ENCODE data around the gene C17orf58.
"Not testable (repeated sequence)": the region's sequence is repeated elsewhere in the genome, so short reads cannot be mapped to it uniquely, and the experiment has no call there.

Gene C17orf58

GRCh38 chr17:67960276-67960675 is 36.0 kb downstream of the C17orf58 start:
- not testable (repeated sequence) for DNase-seq (ENCODE audit: low spot score in 2 of 2); H3K4me3 Mint-ChIP-seq; ATAC-seq (ENCODE audit: low read depth); H3K4me1 Mint-ChIP-seq; H3K9me3 Mint-ChIP-seq; H3K27me3 Mint-ChIP-seq
- Mint-ChIP-seq H3K27ac (peak overlapping the region; percentile 68), H3K36me3 (peaks cover 14% of the 10 kb centered on the region)

DNA sequence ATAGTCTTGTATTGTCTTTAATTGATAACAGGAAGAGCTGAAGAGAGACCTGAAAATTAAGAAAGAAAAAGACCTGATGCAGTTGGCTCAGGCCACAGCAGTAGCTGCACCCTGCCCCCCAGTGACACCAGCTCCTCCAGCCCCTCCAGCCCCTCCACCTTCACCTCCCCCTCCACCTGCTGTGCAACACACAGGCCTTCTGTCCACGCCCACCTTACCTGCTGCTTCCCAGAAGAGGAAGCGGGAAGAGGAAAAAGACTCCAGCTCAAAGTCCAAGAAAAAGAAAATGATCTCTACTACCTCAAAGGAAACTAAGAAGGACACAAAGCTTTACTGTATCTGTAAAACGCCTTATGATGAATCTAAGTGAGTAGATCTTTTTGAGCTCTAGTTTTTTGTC is 36.8 kb downstream of the C17orf58 start:
- no peaks in the 10 kb centered on the region for H3K27me3 Mint-ChIP-seq
- H3K27ac Mint-ChIP-seq: peak overlapping the region; percentile 63
- no peak for ATAC-seq (ENCODE audit: low read depth)
- H3K4me1 Mint-ChIP-seq: peaks cover 3% of the 10 kb centered on the region
- DNase-seq (ENCODE audit: low spot score in 2 of 2): no peak
- peaks cover 10% of the 10 kb centered on the region for H3K36me3 Mint-ChIP-seq
- H3K9me3 Mint-ChIP-seq: no peaks in the 10 kb centered on the region
- H3K4me3 Mint-ChIP-seq: no peak overlapping the region

DNA sequence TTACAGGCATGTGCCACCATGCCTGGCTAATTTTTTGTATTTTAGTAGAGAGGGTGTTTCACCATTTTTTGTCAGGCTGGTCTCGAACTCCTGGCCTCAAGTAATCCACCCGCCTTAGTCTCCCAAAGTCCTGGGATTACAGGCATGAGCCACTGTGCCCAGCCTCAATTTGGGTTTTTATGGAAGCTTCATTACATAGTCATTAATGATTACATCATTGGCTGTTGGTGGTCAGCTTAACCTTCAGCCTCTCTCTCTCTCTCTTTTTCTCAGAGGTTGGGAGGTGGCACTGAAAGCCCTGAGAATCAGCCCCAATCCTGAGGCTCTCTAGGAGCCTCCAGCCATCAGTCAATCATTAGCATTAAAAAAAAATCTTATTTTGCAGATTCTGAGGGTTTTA is 45.3 kb downstream of the C17orf58 start:
- DNase-seq (ENCODE audit: low spot score in 2 of 2) (no peak), ATAC-seq (ENCODE audit: low read depth) (no peak)
- Mint-ChIP-seq H3K4me3 (no peak overlapping the region), H3K36me3 (peaks cover 19% of the 10 kb centered on the region), H3K27ac (no peak overlapping the region), H3K27me3 (no peaks in the 10 kb centered on the region), H3K4me1 (peaks cover under 1% of the 10 kb centered on the region), H3K9me3 (no peaks in the 10 kb centered on the region)

DNA sequence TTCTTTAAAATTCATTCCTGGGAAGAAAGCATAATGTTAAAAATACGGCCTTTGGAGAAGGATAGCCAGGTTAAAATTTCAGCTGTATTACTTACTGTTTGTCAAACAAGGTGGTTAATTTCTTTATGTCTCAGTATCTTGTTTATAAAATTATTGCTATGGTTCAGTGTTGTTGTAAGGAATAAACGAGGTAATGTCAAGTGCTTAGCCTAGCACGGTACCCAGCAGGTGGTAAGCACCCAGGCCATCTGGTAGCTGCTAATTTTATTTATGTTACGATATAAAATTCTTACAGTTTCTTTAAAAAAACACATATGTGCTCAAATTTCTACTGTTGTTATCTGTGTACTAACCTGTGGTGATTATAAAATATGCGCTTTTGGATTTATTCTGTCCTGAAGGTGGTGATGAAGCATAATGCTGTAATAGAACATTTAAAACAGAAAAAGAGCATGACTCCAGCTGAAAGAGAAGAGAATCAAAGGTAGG is 48.9 kb downstream of the C17orf58 start:
- Mint-ChIP-seq H3K27me3 (no peaks in the 10 kb centered on the region), H3K36me3 (peaks cover 30% of the 10 kb centered on the region), H3K9me3 (no peaks in the 10 kb centered on the region), H3K27ac (no peak overlapping the region), H3K4me3 (no peak overlapping the region), H3K4me1 (peaks cover 6% of the 10 kb centered on the region)
- no peak for DNase-seq (ENCODE audit: low spot score in 2 of 2)
- ATAC-seq (ENCODE audit: low read depth): no peak

DNA sequence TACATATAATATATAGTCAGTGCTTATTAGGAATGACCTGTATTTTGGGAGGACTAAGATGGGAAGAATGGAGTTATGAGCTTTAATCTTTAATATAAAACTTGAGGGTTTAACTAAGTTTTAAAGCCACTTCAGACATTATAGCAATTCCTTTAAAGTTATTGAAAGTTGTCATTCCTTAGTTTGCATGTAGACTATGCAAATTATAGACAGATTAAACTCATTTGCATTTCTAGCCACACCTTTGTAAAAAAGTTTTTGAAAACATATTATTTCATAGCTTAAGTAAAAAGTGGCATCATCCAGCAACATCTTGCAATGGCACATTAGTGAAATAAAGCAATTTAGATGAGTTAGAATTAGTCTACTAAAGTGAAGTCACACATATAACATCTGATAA is 49.8 kb downstream of the C17orf58 start:
- ATAC-seq (ENCODE audit: low read depth): no peak
- DNase-seq (ENCODE audit: low spot score in 2 of 2): no peak
- peaks cover 30% of the 10 kb centered on the region for H3K36me3 Mint-ChIP-seq
- H3K27me3 Mint-ChIP-seq: no peaks in the 10 kb centered on the region
- H3K4me3 Mint-ChIP-seq: no peak overlapping the region
- H3K27ac Mint-ChIP-seq: no peak overlapping the region
- H3K9me3 Mint-ChIP-seq: no peaks in the 10 kb centered on the region
- peaks cover 6% of the 10 kb centered on the region for H3K4me1 Mint-ChIP-seq

DNA sequence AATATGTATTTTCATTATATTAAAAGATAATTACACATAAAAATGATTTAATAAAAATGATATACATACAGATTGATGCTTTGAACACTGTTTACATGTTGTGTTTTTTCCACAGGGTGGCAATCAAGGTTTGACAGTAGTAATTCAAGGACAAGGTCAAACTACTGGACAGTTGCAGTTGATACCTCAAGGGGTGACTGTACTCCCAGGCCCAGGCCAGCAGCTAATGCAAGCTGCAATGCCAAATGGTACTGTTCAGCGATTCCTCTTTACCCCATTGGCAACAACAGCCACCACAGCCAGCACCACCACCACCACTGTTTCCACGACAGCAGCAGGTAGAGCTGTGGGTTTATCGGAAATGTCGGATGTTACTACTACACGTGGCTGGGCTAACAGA is 52.2 kb downstream of the C17orf58 start:
- H3K4me3 Mint-ChIP-seq: no peak overlapping the region
- no peak for DNase-seq (ENCODE audit: low spot score in 2 of 2)
- H3K9me3 Mint-ChIP-seq: no peaks in the 10 kb centered on the region
- H3K27me3 Mint-ChIP-seq: no peaks in the 10 kb centered on the region
- peaks cover 6% of the 10 kb centered on the region for H3K4me1 Mint-ChIP-seq
- H3K27ac Mint-ChIP-seq: no peak overlapping the region
- ATAC-seq (ENCODE audit: low read depth): no peak
- peaks cover 33% of the 10 kb centered on the region for H3K36me3 Mint-ChIP-seq

DNA sequence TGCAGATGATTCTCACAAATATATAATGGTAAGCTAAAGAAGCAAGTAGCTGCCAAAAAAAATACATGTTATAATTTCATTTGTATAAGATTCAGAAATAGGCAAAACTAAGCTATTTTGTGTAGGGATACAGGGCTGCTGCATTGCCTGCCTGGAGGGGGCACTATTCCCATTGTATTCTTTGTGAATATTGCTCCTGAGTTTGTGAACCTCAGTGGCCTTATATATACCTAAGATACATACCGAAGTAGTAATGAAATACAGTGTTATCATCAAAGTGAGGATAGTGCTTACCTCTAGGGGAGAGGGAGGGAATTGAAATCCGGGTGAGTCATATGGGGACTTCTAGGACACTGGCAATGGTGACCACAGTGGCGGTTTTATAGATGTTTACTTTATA is 53.5 kb downstream of the C17orf58 start:
- Mint-ChIP-seq H3K27ac (no peak overlapping the region), H3K36me3 (peaks cover 33% of the 10 kb centered on the region), H3K4me3 (no peak overlapping the region), H3K27me3 (no peaks in the 10 kb centered on the region), H3K4me1 (peaks cover 6% of the 10 kb centered on the region), H3K9me3 (no peaks in the 10 kb centered on the region)
- ATAC-seq (ENCODE audit: low read depth) (no peak), DNase-seq (ENCODE audit: low spot score in 2 of 2) (no peak)
